HG03280 (cell line): ENCODE measurements around the gene PKNOX2.

Experiments used
- ATAC-seq: cut with Tn5 transposase; IDR thresholded peaks from one replicate; pipeline ENCODE4 v1.9.1; 2021; ENCODE audit warnings: mild to moderate bottlenecking, moderate library complexity; ENCODE audit not compliant: unreplicated experiment

PKNOX2 gene

DNA sequence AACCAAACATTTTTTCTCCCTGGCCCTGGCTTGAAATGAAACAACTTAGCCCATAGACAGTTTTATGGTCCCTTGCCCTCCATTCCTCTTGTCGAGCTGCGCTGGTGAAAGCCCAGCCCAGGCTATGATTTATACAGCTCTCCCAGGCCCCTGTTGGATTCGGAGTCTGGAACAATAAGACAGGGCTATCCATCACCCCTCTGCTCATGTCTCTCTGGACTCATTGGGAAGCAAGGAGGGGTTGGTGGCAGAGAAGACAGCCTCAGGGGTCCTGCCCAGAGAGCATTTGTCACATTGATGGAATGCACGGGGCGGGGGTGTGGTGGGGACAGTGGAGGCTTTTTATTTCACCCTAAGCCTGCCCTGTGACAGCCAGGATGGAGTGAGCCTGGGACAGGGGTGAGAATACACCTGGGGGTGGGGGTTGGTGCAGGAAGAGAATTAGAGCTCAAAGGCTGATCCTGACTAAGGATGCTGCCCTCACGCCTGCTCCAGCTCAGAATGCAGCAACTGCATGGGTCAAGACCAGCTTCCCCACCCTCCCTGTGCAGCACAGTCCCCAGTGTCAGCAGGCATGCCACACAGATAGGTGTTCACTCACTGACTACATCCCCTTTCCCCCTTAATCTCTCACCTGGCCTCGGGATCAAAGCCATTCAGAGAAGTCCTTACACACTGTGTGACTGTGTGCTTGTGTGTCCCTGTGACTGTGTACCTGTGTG is 10.0 kb upstream of the PKNOX2 start:
- no peak for ATAC-seq

DNA sequence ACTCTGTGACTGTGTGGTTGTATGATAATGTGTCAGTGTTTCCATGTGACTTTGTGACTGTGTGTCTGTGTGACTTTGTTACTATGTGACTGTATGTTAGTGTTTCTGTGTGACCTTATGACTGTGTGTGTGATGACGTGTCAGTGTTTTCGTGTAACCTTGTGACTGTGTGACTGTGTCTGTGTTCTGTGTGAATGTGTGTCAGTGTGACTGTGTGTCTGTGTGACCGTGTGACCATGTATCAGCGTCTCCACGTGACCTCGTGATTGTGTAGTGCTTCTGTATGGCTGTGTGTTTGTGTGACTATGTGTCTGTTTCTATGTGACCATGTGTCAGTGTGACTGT is 9.5 kb upstream of the PKNOX2 start:
- ATAC-seq, result no peak

GRCh38 chr11:125155767-125156166 is 8.8 kb upstream of the PKNOX2 start:
- no peak for ATAC-seq

- no peak for ATAC-seq
Measured at GRCh38 chr11:125156346-125157117, 8.0 kb upstream of the PKNOX2 start.

GRCh38 chr11:125157118-125157733 is 7.3 kb upstream of the PKNOX2 start:
- ATAC-seq, result no peak

- ATAC-seq, result no peak
Measured at GRCh38 chr11:125157953-125158680, 6.4 kb upstream of the PKNOX2 start.

- no peak for ATAC-seq
Measured at GRCh38 chr11:125162743-125163142, 1.8 kb upstream of the PKNOX2 start.

DNA sequence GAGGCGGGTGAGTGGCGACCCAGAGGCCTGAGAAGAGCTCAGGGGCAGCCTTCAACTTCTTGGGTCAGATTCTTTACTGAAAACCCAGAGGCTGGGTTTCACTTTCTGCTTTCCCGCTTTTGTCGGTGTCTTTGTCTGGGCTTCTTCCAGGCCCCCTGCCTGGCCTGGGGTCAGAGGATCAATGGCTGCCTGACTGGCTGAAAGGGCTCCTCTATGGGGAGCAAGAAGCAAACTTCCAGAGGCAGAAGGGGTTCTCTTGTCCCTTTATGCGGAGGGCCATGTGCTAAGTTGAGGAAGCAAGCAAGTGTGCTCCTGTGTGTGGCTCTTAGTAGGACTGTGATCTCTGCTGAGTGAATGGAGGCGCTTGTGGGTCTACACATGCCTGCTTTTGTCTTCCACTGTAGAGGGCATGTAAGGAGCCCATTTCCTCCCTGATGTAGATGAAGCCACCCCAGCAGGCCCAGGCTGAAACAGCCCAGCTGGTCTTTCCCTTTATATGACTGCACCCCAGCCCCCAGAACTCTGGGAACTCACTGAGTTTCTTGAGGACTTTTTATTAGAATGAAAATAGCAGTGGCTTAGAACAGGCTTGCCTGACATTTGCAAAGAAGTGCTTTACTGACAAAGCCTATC is 1.0 kb upstream of the PKNOX2 start:
- no peak for ATAC-seq

- no peak for ATAC-seq
Measured at GRCh38 chr11:125164091-125164421, 495 bp upstream of the PKNOX2 start.

GRCh38 chr11:125165111-125165842 is 726 bp downstream of the PKNOX2 start:
- no peak for ATAC-seq

DNA sequence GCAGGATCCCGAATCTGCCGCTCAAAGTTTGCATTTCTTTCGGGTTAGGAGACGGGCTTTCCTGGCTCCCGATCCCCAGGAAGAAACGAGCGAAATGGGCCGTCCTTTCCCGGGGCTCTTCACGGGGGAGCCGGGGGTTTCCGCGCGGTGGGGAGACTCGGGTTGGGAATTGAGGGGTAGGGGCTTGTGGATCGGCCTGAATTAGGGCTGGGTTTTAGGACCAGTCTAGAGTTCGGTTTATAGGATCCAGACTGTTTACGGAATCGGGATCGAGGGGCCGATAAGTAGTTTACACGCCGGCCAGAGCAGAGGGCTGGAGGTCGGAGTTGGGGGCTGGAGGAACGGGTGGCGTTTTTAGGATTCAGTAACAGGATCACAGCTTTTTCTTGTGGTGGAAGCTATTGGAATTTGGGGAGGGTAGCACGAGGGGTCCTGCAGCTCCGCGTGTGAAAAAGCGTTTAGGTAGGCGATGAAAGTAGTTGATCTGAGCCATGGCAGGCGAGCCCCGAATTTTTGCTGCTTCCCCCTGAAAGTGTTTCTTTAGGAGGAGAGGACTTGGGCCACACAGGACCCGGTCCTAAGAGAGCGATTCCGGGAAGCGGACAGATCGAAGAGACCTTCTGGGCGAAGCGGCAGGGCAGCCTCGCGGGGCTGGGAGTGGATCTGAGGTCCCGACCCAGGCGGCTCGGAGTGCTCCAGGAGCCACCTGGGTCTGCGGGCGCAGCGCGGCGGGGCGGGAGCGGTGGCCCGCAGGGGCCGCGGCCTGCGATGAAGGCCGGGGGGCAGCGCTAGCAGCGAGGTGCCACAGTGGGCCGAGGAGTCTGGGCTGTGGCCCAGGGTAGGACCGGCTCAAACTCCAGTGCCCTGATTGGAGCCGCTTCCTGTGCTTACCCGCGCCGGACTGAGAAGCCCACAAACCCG is 1.6 kb downstream of the PKNOX2 start:
- no peak for ATAC-seq

- ATAC-seq, result no peak
Measured at GRCh38 chr11:125166764-125167291, 2.3 kb downstream of the PKNOX2 start.

DNA sequence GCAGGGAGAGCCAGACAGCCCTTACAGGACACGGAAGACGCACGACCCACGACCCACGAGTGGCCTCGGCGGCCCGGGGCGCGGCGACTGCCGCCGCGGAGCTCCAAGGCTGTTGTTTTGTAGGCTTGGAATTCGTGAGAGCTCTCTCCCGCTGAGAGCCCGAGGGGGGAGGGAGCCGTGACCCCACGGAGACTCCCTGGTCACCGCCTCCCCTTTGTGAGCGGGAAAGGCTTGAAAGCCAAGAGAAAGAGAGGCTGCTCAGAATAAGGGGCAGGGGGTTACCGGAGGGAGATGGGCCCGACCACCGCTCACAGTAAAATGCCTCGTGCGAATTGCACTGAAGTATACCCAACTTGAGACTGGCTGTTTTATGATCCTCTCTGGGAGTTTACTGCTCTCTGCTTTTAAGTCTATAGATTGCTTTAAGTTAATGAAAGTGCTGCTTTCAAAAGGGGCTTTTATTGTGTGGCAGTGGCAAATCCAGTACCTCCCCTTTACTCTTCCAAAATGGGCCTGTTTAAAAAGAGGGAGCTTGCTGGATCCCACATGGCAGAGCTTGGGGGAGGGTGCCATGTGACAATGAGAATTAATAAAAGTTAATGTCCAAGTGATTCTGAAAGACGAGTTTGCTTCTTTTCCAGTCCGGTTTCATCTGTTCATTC is 2.9 kb downstream of the PKNOX2 start:
- ATAC-seq, result no peak

DNA sequence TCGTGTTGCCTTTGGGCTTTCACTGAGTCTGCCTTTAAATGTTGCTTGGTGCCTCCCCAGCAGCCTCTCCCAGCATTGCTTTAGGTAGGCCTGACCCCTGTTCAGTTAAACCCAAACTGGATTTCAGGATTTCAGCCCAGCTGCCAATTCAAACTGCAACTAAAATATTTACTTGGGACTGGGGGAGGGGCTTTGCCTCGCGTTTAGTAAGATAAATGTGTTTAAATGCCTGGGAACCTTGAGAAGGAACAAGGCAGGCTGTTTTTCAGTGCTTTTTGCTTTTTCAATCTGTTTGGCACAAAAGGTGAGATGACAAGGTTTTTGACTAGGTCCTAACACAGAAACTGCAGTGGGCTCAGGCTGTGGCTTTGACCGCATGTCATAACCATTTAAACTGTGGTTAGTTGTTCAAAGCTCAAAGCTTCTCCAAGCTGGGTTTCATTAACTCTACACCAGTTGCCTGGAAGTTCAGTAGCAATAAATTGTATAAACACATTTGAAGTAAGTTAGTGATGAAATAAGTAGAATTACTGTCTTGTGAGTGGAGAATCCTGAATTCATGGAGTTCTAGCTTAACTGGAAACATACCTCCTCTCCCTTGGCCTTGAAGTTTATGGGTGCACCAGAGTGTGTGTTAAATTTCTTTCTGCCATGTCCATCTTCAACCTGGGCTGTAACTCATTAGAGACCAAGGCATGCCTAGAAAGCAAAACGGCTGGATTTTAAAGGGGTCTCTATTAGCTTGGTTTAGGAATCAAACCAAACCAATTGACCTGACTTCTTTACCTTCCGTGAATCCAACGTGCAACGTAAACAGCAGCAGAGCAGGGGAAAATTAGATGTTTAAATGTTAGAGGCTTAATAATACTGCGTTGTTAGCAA is 3.6 kb downstream of the PKNOX2 start:
- ATAC-seq, result no peak

DNA sequence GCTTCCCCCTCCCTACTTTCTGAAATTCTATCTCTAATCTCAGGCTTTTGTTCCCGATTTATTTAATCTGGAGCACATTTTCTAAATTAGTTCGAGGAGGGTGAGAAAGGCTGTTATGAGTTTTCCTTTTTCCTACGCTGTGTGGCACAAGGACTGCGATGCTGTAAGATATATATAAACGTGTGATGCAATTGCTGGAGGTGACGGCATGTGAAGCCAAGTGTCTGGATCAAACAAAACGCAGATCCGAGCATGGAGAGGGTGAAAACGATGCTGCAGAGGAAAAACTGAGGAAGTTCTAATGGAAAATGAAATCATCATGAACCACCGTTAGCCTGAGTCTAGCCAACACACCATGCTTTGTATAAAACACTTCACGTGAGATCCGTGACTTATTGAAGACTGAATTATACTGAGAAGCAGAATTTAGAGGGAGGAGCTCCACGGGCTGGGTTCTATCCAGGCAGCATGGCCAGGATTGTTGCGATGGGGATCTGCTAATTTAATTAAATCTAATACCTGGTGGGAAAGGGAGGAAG is 4.4 kb downstream of the PKNOX2 start:
- ATAC-seq, result no peak

- no peak for ATAC-seq
Measured at GRCh38 chr11:125170001-125170509, 5.5 kb downstream of the PKNOX2 start.

- ATAC-seq, result no peak
Measured at GRCh38 chr11:125170510-125171031, 6.0 kb downstream of the PKNOX2 start.
